GM21576 (cell line): ENCODE data around the gene LINC00237.

Source experiments
- ATAC-seq: cut with Tn5 transposase; IDR thresholded peaks from one replicate; pipeline ENCODE4 v1.9.1; 2021; ENCODE audit warnings: mild to moderate bottlenecking, moderate library complexity; ENCODE audit not compliant: unreplicated experiment

LINC00237 gene

DNA sequence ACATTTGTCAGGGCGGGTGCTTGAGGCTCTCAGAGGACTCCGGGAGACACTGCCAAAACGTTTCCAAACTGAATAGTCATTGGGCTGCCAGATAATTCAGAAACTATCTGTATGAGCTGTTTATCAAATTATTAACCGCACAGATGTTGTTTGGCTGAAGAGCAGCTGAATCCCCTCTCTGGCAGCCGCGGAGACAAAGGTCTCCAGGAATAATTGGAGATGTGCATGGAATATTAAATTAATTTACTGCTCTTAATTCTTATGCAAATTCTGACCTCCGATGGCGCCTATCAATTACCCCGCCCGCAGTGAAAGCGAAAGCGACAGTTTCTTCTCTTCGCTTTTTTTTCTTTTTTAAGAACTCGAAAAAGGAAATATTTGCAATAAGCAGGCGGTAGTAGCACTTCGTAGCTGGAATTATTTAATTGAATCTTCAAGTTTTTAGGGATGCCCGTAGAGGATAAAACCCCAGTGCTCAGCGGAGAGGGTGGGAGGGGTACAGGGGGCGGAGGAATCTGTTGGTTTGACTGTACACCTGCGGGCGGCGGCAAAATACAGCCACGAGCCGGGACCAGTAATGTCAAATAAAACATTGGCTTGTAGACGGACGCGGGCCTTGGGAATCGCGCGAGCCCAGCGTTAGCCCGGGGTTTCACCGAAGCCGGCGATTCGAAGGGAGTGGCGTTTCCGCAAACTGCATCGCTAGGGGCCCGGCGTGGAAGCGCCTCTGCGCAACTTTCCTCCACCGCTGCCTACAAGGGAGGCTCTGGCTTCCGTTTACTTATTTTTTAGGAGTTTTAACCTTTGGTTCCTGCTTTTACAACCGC lies 6.2 kb downstream of the LINC00237 start:
- peak; percentile 48 for ATAC-seq

GRCh38 chr20:21096321-21097043 lies 9.7 kb downstream of the LINC00237 start:
- no peak for ATAC-seq

- ATAC-seq, result no peak
Measured at GRCh38 chr20:21092806-21093205, 13.4 kb downstream of the LINC00237 start.

GRCh38 chr20:21090721-21091120 lies 15.4 kb downstream of the LINC00237 start:
- ATAC-seq, result no peak

DNA sequence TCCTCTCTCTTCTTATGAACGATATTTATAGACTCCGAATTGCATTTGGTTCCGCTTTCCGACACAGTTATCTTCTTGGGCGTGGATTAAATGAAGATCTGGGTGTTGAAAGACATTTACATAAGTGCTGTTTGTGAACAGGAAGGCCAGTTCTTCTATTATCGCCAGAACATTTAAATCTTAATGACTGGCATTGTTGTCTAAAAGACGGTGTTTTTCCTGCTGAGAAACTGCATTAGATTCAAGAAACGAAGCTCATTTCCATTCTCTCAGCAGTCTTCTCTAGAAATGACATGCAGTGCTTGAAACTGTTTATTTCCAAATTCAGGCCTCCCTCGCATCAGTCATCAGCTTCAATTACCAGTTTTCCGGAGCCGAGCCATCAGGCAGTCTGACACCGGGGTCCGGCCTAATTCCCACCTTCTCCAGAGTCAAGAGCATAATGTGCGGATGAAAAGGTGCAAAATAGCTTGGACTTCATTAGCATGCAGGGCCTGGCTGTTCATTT lies 16.0 kb downstream of the LINC00237 start:
- ATAC-seq, result no peak

DNA sequence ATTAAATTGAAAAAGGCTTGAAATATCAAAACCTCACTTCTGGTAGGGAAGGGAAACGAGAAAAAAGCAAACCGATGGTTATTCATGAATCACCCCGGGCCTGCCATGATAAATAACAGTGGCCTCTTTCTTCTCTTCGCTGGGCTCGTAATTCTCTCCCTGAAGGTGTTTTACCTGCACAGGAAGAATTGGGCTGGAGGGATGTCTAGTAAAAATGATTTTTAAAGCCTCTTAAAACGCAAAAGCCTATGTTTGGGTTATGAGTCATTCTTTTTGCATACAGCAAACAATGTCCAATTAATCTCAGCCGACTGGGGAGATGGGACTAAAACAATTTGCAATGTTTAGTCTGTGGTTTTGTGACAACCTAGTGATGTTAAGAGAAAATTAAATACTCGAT lies 16.8 kb downstream of the LINC00237 start:
- ATAC-seq, result no peak

GRCh38 chr20:21087862-21088540 lies 18.2 kb downstream of the LINC00237 start:
- ATAC-seq, result no peak

DNA sequence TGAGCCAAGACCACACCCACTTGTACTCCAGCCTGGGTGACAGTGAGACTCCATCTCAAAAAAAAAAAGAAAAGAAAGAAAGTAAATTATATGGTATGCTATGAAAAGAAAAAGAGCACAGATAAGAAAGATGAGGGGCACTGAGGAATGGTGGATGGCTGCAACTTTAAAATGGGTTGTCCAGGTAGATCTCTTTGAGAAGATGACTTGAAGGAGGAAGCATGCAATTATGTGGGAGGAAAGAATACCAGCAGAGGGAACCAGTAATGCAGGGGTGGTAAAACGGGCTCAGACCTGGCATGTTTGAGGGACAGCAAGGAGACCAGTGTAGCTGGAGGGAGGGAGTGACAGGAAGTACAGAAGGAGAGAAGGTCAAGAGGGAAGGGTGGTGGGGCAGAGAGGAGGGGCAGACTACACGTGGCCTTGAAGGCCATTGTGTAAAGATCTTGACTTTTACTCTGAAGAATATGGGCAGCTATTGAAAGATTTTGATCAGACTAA lies 22.3 kb downstream of the LINC00237 start:
- no peak for ATAC-seq

GRCh38 chr20:21082584-21082983 lies 23.6 kb downstream of the LINC00237 start:
- ATAC-seq, result no peak

GRCh38 chr20:21077809-21078345 lies 28.3 kb downstream of the LINC00237 start:
- no peak for ATAC-seq

DNA sequence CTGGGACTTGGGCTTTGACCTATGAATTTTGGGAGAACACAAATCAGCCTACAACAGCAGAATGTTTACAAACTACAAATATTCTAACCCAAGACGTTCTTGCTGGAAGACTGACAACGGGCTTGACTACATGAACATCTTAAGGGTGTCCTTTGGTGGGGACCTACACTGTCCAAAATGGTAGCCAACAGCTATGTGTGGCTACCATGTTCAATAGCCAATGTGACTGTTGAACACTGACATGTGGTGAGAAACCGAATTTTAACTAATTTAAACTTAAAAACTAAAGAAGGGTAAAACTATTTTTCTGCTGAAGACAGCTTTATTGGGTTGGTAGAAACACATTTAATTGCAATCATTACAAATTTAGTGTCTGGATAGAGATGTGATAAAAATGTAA lies 30.1 kb downstream of the LINC00237 start:
- no peak for ATAC-seq

DNA sequence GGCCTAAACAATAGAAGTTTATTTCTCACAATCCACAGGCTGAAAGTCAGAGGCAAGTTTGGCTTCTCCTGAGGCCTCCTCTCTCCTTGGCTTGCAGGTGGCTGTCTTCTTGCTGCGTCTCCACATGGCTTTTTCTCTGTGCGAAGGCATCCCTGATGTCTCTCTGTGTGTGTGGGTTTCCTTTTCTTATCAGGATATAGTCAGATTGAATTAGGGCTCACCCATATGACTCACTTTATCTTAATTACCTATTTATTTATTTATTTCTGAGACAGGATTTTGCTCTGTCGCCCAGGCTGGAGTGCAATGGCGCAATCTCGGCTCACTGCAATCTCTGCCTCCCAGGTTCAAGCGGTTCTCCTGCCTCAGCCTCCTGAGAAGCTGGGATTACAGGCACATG lies 30.7 kb downstream of the LINC00237 start:
- ATAC-seq, result no peak

DNA sequence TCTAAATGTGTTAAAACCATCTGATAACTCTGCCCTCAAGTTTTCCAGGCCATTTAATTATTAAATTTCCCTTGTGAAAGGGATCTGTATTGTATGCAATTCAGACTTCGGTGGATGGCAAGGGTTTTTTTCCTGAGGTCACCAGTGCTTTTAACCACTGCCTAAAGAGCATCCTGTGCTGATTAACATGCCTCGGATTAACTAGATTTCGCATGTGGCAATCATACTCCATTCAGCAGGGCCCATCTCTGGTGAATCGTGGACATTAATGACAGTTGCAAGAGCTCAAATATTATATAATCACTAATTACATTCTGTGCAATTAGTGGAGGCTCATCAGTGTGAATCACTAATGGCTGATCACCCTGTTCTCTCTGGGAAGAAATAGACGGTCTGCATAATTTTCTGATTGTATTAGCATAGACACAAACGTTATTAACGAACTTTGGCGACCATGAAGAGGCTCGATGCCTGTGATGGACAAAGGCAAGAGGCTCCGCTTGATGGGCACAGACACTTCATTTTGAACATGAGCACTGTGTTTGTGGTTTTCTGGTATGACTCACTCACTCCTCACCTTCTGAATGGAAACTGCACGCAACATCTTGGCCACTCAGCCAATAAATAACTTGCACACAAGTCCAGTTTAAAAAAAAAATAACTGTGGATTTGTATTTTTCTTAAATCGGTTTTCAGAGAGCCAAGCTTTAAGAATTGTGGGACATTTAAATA lies 31.4 kb downstream of the LINC00237 start:
- ATAC-seq, result peak; percentile 98

- no peak for ATAC-seq
Measured at GRCh38 chr20:21067255-21067654, 38.9 kb downstream of the LINC00237 start.

GRCh38 chr20:21064924-21065323 lies 41.2 kb downstream of the LINC00237 start:
- ATAC-seq, result no peak

DNA sequence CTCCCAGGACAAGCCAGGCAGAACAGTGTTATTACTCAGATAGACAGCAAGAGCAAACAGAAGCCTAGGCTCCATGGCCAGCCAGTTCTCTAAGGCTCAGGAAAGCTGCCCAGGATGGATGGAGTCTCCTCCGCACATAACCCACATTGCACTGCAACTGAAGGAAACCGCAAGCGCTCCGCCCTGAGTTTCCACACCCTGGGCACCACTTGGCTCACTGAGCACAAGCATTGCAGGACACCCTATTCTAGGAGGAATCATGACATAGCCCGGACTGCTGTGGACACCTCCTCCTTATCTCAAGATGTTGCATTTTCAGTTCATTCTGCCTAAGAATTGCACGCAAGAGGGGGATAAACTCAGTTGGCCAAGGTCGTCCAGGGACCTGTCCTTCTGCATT lies 42.9 kb downstream of the LINC00237 start:
- ATAC-seq, result no peak

DNA sequence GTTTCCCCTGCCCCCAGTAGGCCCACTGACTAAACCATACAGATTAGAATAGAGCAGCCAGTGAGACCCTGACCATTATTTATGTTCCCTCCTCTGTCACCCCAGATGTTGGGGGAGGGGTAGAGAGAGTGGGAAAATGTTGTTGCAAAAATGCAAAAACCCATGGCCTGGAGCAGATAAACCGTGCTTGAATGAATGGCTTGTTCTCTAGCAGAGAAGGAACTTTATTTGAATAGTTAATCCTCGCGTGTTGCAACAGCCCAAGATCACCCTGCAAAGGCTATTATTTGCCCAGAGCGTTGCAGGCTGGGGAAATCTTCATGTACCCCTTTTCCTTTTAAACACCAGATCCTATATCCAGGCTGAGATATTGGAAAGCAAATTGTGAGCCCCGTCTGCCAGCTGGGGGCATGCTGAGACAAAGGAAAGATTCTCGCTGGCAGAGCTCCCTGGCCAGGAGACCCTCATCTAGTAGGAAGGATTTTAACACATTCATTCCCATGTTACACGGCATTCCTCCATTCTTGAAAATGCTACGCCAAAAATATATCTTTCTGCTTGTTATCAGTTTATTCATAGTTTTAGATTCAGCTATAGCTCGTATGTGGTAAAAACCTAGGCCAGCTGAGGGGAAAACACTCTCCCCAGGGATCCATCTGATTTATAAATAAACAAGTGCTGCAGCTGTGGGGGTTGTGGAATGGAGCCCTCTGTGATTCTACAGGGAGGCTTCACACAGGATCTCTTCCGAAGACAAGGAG lies 53.0 kb downstream of the LINC00237 start:
- no peak for ATAC-seq

DNA sequence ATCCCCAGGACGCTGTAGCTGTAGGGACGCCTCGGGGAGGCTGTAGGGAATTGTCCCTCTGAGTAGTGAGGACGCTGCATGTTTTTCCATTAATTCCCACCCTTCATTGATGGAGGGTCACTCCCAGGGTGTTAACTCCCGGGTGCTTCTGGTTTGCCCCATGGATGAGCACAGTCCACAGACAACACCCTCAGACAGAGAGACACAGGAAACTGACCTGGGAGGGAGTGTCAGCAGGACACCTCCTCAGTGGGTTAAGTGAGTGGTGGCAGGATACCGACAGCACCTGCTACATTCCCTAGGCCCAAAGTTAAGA lies 53.5 kb downstream of the LINC00237 start:
- ATAC-seq, result no peak

DNA sequence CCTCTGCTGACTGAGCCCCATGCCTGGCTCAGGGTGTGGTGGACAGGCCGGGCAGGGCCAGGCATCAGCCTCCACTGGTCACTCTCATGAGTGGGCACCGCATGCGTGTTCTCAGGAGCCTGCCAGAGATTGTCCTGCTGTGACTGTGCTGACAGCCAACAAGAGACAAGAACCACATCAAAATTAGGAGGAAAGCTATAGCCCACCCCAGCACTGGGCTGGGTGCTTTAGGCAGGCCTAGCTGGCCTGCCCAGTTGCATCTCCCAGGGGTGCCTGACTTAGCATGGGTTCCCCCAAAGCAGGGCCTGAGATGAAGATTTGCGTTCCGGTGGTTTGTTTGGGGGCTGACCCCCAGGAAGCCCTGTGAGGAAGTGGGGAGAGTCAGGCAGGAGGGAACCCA lies 53.9 kb downstream of the LINC00237 start:
- no peak for ATAC-seq

DNA sequence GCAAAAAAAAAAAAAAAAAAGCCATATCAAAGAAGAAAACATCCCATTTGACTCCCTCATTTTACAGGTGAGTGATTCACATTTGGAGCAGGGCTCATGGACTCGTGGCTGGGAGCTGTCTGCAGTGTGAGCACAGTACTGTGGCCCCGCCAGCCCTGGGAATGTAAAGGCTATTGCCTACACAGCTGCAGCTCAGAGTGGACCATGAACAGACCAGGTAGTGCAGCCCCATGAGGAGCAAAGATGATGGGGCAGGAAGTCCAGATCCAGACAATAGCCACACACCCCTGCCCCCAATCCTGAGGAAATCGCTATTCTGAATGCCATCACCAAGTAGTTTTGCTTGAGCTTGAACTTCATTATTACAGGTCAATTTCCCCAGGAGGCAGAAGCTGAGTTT lies 55.4 kb downstream of the LINC00237 start:
- no peak for ATAC-seq
